ENCODE data around the gene PGA5.
A peak's percentile ranks its signal among the peaks of the same experiment; 100 is the strongest.
"Not testable (repeated sequence)": the region's sequence is repeated elsewhere in the genome, so short reads cannot be mapped to it uniquely, and the experiment has no call there.

Gene PGA5

DNA sequence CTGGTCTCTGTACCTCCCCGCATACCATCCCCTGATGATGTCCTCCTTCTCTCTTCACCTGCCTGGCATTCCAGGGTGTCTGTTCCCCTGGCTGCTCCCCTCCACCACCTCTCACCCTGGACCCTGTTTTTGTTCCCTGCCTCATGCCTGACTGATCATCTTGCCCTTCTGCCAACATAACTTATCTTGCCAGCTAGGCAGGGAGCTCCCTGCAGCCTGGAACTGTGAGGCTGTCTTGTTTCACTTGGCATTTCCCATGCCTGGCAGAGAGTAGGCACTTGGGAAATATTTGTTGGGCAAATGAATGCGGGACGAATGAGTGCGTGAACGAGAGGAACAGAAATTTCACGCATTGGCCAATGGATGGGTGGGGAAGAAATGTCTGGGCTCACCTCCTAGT, 11.5 kb upstream of the PGA5 start:
- DNase-seq: not testable (repeated sequence)

DNA sequence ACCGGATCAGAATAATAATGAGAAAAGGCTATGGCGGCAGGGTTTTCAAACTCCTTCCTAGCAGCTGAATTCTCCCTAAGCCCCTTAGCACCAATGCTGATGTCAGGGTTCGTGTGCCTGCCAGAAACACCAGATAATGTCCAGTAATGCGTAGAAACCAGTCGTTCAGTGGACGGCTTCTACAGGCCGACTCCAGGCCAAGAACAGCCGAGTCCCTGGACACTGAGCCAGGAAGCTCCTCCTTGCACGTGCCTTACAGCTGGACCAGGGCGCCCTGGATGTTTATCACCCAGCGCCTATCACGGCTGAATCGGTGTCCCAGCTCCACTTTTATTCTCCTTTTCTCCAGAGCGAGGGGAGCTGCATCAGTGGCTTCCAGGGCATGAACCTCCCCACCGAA, 9.9 kb upstream of the PGA5 start:
- not testable (repeated sequence) for DNase-seq

DNA sequence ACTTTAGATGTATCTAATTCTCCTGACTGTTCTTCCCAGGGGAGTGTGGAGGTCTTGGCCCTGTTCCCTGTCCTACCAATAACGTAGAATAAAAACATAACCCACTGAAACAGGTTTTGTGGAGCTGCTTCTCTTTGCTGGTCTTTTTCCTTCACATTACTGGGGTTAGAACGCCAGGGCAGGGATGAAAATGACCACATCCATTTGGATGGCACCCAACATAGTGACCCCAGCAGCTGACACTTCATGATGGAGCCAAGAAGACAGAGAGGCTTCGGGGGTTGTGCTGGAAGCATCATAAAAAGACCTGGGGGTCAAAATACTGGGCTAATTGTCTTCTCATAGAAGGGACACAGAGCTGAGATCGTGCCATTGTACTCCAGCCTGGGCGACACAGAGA, 9.4 kb upstream of the PGA5 start:
- DNase-seq: not testable (repeated sequence)

DNA sequence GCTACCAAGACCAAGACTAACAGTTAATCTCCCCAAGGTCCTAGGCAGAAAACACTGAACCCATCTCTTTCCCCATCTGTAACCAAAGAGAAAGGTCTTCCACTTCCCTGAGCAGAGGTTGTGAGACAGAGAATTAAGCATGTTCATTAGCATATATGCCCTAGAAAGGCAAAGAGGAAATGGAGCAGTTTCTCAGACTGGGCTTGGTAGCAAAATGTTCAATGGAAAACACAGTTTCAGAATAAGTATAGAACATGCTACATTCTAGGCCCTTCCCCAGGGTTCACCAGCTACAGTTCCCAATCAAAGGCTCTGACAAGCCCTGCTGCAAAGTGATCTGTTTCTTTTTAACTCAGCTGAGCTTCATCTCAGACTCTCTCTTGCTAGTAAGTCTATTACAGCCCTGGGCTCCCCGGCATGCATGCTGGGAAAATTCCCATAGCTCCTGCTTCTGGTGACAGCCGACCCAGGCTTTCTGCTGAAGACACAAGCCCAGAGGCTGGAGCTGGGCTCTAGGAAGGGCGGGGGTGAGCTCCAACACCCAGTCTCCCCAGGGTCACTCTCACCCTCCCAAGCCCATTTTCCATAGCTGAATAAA, 8.3 kb upstream of the PGA5 start:
- DNase-seq: not testable (repeated sequence)

DNA sequence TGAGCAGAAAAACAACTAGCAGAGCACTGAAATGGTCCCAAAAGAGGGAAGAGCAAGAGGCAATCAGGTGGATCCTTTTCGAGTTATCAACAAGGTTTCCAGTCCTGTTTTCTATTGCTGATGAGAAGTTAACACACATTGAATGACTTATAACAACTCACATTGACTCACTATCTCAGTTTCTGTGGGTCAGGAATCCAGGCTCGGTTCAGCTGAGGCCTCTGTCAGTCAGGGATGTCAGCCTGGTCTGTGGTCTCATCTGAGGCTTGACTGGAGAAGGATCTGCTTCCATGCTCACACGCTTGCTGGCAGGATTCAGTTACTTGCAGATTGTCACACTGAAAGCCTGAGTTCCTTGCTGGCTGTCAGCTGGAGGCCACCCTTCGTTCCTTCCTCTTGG, 3.8 kb upstream of the PGA5 start:
- DNase-seq: not testable (repeated sequence)

DNA sequence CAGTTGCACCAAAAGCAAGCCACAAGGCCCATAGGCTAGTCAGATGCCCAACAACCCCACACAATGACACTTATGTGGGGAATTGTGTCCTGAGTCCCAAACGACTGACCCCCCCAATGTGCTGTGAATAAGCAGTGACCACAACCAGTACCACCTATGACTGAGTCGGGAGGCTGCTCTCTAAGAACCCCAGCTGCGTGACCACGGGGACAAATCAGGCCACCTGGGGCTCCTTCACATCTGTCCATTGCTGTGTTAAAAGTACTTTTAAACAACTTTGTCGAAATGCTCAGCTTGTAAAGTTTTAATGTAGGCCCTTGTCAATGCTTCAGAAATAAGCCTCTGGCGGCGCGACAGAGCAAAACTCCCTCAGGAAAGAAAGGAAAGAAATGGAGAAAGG, 687 bp upstream of the PGA5 start:
- not testable (repeated sequence) for DNase-seq

DNA sequence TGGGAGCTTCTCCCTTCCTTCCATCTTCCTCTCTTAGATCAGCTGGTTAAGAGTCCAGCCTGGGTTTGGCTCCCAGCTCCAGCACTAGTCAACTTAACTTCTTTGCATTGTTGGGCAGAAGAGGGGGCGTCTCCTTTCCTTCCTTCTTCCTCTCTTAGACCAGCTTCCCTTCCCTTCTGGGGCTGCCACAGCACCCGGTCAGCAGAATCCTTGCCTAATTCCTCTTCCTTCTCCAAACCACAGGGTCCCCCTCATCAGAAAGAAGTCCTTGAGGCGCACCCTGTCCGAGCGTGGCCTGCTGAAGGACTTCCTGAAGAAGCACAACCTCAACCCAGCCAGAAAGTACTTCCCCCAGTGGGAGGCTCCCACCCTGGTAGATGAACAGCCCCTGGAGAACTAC, 551 bp downstream of the PGA5 start:
- not testable (repeated sequence) for DNase-seq

DNA sequence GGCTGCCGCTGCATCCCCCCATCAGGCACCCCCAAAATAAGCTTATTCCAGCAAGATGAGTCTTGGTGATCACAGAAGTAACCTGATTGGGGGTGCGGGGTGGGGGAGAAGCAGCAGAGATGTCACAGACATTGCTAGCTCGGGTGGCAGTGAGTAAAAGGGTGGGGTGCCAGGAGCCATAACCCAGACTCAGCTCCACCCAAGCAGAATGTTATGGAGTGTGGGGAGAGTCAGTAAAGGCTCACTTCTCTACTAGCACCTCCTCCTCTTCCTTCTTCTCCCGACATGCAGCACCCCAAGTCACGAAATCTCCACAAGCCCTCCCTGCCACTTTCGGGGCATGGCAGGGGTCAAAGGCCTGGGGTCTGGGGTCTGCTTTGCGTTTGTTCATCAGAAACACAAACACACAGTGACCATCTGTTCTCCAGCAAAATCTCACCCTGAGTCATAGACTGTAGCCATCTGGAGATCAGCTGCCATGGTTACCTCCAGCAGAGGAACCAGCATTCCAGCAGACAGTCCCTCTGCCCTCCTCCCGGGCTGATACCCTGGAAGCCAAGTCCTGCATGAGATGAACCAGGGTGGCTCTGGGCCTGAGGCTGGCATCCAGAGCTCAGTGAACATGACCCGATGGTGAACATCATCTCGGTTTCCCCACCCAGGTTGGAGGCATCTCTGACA, 4.4 kb downstream of the PGA5 start:
- DNase-seq: not testable (repeated sequence)

DNA sequence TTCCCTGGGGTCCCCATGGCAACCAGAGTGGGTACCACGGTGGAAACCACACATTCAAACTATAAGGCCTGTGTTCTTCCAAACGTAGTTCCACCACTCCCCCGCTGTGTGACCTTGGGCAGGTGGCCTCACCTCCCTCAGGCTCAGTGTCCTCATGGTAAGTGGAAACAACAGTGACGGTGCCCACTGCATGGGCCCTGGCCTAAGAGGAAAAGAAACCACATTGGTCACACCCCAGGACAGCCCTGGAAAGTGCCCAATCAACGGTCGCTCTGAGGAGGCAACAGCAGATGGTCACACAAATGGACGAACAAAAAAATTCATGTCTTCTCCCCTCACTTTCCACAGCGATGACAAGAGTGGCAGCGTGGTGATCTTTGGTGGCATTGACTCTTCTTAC, 7.1 kb downstream of the PGA5 start:
- not testable (repeated sequence) for DNase-seq

DNA sequence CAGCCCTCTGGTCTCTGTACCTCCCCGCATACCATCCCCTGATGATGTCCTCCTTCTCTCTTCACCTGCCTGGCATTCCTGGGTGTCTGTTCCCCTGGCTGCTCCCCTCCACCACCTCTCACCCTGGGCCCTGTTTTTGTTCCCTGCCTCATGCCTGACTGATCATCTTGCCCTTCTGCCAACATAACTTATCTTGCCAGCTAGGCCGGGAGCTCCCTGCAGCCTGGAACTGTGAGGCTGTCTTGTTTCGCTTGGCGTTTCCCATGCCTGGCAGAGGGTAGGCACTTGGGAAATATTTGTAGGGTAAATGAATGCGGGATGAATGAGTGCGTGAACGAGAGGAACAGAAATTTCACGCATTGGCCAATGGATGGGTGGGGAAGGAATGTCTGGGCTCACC, 8.2 kb downstream of the PGA5 start:
- not testable (repeated sequence) for DNase-seq

DNA sequence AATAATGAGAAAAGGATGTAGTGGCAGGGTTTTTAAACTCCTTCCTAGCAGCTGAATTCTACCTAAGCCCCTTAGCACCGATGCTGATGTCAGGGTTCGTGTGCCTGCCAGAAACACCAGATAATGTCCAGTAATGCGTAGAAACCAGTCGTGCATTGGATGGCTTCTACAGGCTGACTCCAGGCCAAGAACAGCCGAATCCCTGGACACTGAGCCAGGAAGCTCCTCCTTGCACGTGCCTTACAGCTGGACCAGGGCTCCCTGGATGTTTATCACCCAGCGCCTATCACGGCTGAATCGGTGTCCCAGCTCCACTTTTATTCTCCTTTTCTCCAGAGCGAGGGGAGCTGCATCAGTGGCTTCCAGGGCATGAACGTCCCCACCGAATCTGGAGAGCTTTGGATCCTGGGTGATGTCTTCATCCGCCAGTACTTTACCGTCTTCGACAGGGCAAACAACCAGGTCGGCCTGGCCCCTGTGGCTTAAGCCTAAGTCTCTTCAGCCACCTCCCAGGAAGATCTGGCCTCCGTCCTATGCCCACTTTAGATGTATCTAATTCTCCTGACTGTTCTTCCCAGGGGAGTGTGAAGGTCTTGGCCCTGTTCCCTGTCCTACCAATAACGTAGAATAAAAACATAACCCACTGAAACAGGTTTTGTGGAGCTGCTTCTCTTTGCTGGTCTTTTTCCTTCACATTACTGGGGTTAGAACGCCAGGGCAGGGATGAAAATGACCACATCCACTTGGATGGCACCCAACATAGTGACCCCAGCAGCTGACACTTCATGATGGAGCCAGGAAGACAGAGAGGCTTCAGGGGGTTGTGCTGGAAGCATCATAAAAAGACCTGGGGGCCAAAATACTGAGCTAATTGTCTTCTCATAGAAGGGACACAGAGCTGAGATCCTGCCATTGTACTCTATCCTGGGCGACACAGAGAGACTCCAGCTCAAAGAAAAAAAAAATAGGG, 10.1 kb downstream of the PGA5 start:
- DNase-seq: not testable (repeated sequence)

DNA sequence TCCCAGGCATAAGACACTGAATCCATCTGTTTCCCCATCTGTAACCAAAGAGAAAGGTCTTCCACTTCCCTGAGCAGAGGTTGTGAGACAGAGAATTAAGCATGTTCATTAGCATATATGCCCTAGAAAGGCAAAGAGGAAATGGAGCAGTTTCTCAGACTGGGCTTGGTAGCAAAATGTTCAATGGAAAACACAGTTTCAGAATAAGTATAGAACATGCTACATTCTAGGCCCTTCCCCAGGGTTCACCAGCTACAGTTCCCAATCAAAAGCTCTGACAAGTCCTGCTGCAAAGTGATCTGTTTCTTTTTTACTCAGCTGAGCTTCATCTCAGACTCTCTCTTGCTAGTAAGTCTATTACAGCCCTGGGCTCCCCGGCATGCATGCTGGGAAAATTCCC, 11.4 kb downstream of the PGA5 start:
- not testable (repeated sequence) for DNase-seq

DNA sequence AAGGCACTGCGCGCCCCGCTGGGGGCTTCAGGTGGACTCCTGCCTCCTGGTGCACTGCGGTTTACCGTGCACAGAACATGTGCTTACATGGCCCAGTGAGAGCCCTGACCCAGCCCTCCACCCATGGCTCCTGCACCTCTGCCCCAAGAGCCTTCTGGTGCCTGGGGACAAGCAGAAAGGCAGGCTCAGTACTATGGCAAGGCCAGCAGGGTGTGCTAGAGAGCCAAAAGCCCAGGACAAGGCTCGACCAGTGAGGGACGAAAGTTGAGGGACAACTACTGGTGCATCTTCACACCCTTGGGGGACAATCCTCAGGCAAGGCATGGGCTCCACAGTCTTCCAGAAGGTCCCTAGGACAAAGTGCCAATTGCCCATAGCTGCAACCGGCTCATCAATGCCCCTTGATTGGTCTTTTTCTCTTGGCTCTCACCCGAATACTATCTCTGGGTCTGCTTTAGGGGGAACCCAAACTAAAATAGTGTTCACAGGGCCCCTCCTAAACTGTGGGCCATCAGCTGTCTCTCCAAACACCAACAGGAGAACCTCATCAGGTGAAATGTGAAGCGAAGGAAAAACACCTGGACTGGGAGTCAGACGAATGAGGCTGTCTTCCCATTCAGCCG, 13.5 kb downstream of the PGA5 start:
- peak; percentile 43 for DNase-seq

DNA sequence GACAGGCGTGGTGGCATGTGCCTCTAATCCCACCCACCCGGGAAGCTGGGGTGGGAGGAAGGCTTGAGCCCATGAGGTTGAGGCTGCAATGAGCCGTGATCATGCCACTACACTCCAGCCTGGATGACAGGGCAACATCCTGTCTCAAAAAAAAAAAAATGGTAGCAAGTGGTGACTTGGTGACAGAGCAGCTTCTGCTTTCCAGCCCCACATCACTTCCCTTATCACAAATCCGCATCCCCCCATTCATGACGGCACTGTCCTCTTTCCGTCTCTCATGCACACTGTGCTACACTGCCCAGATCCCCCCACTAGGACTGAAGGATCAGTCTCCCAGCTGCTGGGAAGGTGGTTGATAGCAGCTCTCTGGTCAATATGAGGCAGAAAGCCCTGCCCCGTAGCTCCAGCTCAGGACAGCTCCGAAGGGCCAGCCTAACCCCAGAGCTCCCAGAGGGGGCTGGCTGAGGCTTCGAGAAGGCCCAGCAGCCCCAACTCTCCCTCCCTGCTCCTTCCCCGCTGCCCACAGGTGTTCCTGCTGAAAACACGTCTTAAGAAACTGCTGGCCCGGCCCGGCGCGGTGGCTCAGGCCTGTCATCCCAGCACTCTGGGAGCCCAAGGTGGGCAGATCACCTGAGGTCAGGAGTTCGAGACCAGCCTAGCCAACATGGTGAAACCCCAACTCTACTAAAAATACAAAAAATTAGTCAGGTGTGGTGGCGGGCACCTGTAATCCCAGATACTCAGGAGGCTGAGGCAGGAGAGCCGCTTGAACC, 15.9 kb downstream of the PGA5 start:
- no peak for DNase-seq

DNA sequence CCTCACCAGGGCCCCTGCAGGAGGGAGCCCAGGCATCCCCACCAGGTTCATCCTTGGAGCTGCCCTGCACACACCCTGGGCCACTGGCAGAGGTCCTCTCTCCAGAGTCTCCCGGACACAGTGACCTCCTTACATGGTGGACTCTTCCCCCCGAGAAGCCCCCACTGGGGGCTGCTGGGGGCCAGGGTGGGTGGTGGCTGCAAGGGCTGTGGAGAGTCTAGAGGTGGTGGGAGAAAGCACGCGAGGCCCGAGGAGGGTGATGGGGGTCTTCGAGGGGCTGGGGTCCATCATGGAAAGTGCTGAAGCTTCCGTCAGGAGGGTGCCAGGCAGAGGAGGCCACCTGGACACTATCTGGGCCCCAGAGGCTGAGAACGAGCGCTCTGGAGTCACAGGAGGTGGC, 17.6 kb downstream of the PGA5 start:
- no peak for DNase-seq

DNA sequence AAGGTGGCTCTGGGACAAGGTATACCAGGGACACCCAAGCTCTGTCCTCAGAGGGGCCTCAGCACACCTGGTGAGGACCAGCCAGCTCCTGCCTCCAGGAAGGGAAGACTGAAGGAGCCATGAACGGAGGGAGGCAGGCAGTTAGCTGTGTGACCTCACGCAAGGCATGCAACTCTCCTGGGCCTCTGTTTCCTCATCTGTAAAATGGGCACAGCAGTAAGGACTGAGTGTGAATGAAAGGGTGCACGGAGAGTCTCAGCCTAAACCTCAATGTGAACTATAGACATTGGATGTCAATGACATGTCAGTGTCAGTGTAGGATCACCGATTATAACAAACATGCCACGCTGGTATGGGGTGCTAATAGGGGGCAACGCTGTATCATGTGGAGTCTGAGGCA, 18.4 kb downstream of the PGA5 start:
- DNase-seq: no peak

DNA sequence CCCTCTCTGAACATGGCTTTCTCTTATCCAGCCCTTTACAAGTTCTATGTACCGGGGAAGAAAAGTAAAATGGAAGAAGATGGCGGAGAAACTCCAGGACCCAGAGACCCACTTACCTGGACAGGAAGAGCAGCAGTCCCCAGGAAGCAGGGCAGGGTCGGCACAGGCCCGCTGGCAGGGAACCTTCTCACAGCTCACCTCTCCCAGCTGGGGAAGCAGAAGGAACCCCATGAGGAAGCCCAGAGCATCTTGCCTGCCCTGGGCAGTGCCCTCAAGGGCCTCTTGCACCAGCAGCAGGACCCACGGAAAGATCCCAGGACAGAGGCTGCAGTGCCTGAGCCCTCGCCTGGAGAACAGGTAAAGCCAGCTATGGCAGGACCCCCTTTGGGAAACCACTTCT, 23.4 kb downstream of the PGA5 start:
- no peak for DNase-seq

DNA sequence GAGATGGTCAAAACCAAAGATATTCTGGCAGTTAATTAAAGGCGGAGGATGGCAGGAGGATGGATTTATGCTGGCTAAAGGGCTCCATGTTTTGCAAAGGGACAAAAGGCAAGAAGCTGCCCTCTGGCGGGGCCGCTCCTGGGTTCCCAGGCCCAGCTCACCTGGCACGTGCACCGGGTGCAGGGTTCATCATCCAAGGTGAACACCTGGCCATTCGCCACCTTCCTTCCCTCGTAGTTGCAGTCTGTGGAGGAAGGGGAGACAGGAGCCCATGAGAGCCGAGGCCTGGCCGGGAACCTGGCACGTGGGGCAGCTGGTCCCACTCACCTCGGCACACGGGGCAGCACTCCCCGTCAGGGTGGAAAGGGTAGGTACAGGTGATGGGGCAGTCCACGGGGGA, 23.8 kb downstream of the PGA5 start:
- DNase-seq: no peak

DNA sequence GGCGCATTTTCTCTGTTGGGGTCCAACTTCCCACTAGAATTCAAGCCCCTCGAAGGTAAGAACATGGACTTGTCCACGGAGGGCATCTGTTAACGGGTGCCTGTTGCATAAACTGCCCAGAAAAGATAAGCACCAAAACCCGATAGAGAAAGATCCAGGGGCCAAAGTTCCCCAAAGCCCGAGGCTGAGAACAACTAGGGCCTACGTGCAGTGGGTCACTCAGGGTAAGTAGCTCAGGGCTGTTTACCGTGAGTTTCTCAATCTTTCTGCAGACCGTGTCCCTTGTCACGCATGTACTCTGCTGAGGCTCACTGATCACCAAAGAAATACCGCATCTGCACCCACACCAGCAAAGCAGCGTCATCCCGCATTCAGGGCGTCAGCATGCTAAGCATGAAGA, 24.4 kb downstream of the PGA5 start:
- DNase-seq: no peak

DNA sequence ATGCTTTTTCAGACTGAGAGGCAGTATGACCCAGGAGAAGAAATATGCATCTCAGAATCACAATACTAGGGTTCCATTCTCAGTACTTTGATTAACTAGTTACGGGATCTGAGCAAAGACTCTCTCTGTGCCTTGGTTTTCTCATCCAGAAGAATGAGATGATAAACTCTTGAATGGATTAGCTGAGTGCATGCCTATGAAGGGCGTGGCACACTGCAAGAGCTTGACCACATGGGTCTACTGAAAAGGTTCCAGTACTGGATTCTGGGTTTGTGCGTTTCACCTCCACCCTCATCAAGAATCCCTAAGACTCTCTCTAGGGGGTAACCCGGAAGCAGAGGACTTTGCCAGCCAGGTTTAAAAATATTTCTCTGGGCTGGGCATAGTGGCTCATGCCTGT, 25.6 kb downstream of the PGA5 start:
- no peak for DNase-seq

DNA sequence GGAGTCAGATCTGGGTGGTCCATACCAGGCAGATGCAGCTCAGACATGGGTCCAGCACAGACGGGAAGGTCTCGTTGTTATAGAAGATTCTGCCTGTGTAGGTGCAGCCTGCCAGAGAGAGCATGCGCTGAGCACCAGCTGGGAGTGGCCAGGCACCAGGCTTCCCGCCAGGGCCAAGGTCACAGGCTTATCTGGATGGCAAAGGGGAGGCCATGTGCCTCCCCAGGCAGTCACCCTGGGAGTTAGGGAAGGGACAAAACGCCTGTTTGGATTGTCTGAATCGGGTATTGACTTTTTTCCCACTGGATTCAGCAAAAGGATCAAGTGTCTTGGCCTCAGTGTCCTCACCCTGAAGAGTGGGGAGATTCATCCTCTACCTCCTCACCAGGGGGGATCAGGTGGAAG, 26.5 kb downstream of the PGA5 start:
- no peak for DNase-seq

DNA sequence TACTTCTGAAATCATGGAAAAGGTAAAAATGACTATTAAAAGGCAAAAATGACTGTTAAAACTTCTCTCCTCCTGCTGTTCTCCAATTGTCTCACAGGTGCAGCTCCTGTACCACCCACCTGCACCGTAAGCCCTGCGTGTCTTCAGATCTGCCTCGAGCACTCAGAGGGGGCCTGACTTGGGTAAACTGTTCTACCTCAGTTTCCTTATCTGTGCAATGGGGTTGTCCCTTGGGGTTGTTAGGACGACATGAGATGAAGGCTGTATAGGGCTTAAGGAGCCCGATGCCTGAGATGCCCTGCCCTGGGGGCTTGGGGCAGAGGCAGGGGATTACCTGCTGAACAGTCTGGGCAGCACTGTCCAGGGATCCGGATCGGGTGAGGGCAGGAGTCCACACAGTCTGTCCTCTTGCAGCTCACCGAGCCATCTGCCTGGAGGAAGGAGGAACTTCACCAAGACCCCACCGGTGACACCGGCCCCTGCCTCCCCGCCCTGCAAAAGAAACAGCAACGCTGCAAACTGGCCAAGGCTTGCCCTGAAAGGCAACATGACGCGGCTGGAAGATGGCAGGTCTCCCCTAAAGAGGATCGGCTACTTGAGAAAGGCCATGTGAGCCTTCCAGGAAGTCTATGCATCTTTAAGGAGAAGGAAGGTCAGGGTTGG, 27.7 kb downstream of the PGA5 start:
- DNase-seq: no peak

Data from DMS79 treated with DMSO at 0.1 percent for 48 hours (cell line).